Hematopoietic multipotent progenitor cell treated with erythropoietin and hydrocortisone succinate and interleukin-3 and kit ligand, for 15 days (in vitro differentiated cells): Measurements from ENCODE around the gene ZC3H7B.
"Not testable (repeated sequence)": the region's sequence is repeated elsewhere in the genome, so short reads cannot be mapped to it uniquely, and the experiment has no call there.

Source experiments
- DNase-seq: peaks from one replicate; pipeline ENCODE4 v3.0.0-alpha.2; 2015; ENCODE audit warnings: low spot score

Gene ZC3H7B

DNA sequence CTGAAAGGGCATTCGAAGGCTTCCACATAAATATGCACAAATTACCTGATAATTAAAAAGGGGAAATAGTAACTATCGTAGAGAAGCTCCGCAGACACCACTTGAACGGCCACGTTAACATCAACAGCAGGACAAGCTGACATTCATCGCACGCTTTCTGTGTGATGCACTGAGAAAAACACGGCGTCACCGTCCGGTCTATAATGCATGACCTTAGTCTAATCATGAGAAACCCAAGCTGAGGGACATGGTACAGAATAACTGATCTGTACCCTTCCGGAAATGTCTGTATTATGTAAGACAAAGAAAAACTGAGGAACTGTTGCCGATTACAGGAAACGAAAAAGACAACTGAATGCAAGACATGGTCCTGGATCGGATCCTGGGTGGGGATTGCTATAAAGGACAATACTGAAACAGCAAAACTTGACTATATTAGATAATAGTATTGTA, 14.7 kb upstream of the ZC3H7B start:
- DNase-seq: no peak

DNA sequence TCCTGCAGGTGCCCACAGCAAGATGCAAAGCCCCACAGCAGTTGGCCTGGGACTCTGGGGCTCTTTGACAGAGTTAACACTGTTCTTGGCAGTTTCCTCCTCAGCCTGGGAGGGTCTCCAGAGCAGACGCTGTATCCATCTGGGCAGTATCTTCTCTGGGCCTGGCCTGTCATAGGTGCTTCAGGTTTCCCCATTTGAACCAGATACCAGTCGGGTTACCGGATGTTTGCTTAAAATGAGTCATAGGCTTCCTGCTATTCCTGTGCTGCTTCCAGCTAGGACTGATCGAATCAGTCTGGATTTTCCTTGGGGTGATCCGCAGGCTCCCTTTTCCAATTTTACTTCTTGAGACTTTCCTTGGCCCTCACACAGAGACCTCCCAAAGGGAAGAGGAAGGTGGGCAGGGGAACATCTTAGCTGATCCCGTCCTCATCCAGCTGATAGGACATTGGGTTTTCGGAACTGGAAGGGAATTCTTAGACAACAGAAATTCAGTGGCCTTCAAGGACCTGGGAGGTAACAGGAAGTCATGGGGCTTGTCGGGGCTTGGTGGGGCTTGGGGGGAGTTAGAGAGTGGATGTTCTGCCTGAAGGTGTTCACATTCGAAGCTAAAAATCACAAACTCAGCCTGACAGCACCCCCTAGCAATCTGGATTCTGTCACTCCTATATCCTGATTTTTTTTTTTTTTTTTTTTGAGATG, 12.9 kb upstream of the ZC3H7B start:
- DNase-seq: no peak

DNA sequence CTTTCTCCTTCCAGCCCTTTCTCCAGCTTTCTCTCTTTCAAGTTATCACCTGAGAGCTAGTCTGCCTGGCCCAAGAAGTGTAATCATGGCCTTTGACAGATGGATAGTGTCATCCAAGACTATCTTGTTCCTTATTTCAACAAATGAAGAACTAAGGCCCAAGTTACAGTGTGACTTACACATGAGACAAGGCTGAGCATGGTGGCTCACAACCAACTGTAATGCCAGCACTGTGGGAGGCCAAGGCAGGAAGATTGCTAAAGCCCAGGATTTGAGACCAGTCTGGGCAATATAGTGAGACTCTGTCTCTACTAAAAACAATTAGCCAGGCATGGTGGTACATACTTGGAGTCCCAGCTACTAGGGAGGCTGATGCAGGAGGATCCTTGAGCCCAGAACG, 11.7 kb upstream of the ZC3H7B start:
- no peak for DNase-seq

DNA sequence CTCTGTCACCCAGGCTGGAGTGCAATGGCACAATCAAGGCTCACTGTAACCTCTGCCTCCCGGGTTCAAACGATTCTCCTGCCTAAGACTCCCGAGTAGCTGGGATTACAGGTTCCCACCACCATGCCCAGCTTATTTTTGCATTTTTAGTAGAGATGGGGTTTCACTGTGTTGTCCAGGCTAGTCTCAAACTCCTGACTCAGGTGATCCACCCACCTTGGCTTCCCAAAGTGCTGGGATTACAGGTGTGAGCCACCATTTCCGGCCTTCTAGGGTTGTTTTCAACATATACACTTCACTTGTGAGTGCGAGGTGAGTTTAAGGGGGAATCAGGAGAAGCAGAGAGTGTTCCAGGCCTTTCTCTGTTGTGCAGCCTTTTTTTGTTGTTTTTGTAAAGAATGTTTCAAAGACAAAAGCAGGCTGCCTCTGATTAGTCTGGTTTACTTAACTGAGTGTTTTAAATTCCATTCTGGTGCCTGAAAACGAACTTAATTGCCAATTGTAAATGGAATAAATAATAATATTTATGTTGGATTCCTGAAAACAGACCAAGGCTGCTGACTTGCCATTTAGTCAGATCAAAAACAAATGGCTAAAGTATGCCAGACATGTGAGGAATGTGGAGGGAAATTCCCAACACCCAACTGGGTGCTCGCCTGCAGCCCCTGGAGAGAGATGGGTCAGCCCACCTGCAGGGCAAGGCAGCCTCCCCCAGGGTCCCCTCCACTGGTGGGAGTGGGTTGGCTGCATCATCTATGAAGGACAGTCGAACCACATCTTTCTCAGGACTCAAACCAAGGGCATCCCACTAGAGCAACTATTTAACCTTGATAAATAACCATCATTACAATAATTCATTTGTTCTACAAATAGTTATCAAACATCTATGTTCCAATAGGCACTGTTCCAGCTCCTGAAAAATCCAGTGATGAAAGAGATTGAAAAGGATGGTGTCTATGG, 10.8 kb upstream of the ZC3H7B start:
- no peak for DNase-seq

DNA sequence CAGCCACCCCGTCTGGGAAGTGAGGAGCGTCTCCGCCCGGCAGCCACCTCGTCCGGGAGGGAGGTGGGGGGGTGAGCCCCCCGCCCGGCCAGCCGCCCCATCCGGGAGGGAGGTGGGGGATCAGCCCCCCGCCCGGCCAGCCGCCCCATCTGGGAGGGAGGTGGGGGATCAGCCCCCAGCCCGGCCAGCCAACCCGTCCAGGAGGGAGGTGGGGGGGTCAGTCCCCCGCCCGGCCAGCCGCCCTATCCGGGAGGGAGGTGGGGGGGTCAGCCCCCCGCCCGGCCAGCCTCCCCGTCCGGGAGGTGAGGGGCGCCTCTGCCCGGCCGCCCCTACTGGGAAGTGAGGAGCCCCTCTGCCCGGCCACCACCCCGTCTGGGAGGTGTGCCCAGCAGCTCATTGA, 6.5 kb upstream of the ZC3H7B start:
- not testable (repeated sequence) for DNase-seq

DNA sequence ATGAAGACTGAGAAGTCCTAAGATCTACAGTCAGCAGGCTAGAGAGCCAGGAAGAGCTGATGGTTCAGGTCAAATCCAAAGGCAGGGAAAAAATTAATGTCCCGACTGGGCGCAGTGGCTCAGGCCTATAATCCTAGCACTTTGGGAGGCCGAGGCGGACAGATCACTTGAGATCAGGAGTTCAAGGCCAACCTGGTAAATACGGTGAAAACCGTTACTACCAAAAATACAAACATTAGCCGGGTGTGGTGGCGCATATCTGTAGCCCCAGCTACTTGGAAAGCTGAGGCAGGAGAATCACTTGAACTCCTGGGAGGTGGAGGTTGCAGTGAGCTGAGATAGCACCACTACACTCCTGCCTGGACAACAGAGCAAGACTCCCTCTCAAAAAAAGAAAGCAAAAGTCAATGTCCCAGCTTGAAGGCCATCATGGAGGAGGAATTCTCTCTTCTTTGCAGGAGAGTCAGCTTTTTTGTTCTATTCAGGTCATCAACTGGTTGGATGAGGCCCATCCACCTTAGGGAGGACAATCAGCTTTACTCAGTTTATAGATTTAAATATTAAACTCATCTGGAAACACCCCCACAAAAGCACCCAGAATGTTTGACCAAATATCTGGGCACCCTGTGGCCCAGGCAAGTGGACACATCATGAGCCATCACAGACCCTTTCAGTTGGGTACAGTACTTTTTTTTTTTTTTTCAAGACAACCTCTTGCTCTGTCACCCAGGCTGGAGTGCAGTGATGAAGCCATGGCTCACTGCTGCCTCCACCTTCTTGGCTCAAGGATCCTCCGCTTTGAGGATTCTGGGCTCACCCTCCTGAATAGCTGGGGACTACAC, 4.3 kb upstream of the ZC3H7B start:
- no peak for DNase-seq

DNA sequence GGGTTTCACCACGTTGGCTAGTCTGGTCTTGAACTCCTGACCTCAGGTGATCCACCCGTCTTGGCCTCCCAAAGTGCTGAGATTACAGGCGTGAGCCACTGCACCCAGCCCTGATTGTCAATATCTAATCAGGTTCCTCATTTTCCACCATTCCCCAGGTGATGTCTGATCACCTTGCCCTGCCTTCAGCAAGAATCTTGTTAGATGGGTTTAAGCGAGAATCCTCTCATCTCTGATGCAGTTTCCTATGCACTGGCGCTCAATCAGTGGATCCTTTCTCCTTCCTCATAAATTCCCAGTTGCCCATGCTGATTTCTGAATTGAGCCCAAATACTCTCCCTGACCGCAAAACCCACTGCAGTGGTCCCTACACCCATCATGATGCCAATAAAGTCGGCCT, 664 bp upstream of the ZC3H7B start:
- no peak for DNase-seq

DNA sequence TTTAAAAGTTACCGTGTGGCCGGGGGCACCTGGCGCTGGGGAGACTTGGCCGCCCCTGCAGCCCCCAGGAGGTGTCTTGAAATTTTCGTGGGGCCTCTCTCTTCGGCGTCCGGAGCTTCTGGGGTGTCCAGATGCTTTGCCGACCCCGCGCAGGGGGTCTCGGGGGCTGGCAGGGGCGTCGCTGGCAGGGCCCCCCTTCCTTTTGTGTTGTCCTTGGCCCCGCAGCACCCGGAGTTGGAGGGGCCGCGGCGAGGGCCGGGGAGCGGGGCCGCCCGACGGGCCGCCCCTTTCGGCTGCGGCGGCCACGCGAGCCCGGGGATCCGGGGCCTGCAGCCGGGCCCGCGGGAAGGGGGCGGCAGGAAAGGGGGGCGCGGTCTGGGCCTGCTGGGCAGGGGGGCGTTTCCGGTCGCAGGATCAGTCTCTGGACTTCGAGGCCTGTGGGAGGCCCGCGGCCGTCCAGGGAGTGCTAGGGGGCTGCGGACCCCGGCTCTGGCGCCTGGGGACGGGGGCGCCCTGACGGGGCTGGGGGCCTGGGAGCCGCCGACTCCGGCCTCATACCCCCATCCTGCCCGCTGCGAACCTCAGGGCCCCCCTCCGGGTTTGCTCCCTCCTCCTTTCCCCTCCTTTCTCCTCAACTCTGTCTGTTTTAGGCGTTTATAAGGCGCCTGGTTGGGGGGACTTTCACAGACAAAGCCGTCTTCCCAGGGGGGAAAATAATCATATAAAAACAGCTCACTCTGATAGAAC, 869 bp downstream of the ZC3H7B start:
- no peak for DNase-seq

DNA sequence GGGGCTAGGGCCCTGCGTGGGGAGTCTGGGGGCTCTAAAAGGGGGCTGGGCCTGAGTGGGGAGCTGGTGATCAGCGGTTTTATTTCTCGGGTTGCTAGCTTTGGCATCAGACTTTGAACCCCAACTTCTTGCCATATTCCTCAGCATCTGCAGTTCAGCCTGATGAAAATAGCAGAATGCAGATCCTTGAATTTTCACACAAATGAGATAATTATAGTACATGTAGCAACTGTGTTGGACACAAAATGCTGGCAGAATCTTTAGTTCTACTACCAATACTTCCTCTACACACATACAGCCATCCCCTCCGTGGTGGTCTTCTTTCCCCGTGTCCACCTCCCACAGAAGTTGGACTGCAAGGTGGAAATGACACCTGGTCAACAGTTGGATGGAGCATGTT, 1.5 kb downstream of the ZC3H7B start:
- DNase-seq: no peak

DNA sequence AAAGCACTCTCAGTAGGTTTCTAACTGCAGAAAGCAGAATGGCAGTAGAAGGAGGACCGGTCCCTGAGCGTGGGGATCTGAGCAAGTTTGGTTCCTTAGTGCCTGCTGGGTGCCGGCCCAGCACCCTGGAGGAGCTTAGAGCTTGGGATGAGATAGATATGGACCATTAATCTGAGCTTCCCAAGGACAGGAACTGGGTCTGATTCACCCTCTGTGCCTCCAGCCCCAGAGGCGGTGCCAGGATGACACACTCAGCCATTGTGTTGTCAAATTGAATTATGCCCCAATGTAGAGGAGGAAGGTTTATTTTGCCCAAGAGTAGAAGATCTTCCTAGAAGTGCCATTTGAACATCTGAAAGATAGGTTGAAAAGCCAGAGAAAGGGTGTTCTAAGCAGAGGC, 4.3 kb downstream of the ZC3H7B start:
- no peak for DNase-seq

DNA sequence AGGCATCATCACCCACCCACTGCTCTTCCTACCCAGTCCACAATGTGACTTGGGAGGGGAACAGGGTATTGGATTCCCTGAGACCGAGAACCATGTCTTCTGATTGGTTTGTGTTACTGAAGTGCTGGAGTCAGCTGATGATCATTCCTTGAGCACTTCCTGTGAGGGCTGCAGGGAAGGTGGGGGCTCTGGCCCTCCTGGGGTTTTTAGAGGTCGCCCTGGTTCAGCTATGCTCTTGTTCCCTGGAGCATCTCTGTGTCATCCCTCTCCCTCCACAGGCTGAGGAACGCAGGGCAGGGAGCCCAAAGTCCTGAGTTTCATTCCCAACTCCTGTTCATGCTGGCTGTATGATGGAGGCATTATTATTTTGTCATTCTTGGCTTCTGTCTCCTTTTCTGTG, 6.7 kb downstream of the ZC3H7B start:
- DNase-seq: no peak

DNA sequence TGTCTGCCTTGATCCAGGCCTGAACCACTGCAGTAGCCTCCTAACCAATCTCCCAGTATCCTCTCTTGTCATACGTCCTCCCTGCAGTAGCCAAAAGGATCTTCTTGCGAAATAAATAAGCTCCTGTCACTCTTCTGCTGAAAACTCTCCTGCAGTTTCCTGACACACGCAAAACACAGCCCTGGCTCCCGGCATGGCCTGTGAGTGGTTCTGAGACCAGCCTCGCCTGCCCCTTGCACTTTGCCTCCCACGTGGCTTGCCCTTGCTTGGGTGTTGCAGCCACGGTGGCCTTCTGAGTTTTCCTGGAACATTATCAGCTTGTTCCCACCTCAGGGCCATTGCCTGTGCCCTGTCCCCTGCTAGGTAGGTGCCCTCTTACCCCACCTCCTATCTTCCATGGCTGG, 7.2 kb downstream of the ZC3H7B start:
- DNase-seq: no peak

DNA sequence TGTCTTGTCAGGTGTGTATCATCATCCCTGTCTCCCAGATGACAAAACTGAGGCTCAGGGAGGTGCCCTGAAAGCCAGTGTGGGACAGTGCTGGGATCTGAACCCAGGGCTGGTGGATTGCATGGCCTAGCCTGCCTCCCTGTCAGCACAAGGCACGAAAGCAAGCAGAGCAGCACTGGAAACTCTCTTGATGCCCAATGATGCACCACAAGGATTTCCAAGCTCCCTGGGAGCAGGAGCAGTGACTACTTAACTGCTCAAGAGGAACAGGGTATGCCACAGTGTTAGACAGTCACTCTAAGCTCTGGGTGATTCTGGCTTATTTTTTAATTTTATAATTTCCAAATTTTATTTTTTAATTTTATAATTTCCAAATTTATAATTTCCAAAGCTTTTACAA, 9.0 kb downstream of the ZC3H7B start:
- no peak for DNase-seq

DNA sequence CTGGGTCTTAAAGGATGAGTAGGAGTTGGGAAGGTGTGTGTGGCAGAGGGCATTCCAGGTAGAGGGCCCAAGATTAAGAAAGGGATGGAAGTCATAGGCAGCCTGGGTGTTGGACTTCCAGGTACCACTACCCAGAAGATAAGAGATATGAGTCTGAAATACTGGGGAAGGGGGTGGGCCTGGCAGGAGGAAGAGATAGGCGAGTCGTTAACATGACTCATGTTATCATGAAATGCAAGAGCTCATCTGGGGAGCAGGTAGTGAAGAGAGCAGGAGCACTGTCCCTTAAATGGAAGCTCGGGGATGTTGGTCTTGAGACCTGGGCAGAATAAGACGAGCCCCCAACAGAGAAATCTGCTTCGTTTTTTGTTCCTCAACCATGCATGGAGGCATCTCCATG, 10.2 kb downstream of the ZC3H7B start:
- no peak for DNase-seq

DNA sequence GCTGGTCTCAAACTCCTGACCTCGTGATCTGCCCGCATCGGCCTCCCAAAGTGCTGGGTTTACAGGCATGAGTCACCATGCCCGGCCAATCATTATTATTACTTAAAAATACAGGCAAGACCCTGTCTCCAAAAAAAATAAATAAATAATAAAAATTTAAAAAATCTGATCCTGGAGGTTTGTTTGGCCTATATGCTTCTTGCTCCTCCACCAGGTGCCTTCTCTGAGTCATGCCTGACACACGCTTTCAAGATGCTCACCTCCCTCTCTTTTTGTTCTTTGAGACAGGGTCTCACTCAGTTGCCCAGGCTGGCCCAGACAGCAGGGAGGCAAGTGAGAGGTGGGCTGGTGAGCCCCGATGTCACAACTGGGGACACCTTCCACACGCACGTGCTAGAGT, 13.5 kb downstream of the ZC3H7B start:
- no peak for DNase-seq

DNA sequence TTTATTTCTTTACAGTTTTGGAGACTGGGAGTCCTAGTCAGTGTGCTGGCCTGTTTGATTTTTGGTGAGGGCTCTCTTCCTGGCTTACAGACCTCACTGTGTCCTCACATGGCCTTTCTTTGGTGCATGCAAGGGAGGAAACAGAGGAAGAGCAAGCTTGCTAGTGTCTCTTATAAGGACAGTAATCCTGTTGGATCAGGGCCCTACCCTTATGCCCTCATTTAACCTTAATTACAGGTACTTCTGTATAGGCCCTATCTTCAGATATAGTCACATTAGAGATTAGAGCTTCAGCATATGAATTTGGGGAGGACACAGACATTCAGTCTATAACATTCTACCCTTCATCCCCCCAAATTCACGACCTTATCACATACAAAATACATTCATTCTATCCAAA, 14.3 kb downstream of the ZC3H7B start:
- DNase-seq: no peak

DNA sequence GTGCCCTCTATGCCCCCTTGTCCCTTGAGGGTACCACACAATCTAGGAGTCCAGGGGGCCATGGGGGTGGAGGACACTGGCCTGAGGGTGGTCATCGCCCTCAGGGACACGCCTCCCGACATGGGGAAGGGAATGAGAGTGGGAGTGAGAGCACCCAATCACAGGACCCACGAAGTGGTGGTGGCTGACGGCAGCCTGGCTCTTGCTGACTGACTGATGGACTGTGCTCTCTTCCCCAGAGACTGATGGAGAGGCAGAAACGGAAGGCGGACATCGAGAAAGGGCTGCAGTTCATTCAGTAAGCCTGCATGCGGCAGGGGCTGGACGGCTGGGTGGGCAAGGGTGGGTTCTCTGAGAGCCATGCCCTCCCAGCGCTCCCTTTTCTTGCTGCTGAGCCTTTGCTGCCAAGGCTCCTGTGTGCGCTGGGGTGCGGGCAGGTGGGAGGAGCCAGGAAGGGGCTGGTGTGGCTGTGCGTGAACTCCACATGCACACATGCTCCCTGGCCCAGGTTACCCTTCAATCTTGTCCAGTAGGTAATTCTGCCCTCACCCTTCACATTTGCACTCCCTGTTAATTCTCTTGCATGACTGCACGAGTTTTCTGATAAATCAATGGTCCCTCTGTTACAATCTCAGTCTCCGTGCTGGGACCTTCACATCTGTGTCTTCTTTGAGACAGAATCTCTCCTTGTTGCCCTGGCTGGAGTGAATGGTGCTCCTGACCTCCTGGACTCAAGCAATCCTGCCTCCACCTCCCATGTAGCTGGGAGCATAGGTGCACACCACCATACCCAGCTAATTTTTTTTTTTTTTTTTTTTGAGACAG, 19.3 kb downstream of the ZC3H7B start:
- DNase-seq: no peak

DNA sequence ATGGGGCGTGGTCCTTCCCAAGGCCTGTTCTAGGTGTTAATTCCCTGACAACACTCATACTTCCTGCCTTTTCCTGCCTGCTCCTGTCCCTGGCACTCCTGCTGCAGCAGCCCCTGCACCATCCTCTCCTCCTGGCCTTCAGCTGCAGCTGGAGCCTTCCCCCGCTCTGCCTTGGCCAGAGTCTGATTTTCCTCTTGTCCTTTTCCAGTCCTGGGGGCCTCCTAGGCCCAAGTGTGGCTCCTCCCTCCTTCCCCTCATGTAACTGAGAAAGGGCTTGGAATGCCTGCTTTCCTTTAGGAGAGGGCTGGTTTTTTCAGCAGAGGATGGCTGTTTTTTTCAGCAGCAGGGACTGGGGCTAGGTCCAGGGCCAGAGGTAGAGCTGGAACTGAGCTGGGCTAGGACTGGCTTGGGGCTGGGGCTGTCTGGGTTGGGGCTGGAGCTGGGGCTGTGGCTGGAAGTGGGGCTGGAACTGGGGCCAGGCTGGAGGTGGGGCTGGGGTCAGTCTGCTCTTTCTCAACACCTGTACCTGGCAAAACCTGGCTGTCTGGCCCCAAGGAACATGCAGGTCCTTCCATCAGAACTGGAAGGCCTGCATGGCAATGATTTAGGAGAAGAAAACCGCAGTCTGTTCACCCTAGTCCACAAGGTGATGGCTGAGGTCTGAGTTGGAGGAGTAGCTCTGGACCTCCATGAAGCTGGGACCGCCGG, 23.6 kb downstream of the ZC3H7B start:
- no peak for DNase-seq

DNA sequence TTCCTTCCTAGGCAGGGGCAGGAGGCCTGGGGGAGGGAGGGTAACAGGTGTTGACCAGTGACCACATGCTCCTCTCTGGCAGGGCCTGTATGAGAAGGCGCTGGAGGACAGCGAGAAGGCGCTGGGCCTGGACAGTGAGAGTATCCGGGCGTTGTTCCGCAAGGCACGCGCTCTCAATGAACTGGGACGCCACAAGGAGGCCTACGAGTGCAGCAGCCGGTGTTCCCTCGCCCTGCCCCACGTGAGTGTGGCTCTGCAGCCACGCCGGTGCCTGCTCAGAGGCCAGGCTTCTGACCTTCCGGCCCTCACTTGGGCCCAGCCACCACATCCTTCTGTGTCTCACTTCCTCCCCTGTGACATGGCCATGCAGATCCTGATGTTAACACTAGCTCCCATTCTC, 25.8 kb downstream of the ZC3H7B start:
- no peak for DNase-seq

DNA sequence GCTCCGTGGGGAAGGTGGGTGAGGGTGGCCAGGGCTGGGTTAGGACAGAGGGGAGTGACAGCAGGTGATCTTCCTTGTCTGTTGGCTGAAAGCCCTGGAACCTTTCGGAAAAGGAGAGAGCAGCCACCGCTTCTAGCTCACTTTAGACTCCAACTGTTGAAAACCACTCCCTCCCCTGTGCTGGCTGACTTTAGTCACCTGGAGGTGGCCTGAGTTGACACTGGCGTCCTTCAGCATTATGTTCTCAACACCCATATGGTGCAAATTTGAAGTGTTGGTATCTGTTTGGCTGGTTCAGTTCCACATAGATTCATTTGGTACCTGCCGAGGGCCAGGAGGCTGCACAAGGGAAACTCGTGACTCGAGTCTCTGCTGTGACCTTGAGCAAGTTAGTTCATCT, 28.8 kb downstream of the ZC3H7B start:
- no peak for DNase-seq
